PC-3 (cell line): ENCODE data around the gene COG3. TPM values are rescaled to one million over a fixed set of nuclear protein-coding genes. Genes with fewer than 3 reads are reported as not detected.

Source experiments
- ATAC-seq: fragments of 200-7000 bp; cut with Tn5 transposase; 2 replicates; pipeline ENCODE4 v1.9.1; 2020; ENCODE audit warnings: mild to moderate bottlenecking, moderate library complexity
- BruUV-seq: library from RNA; stranded (reverse); fragments of 400-500 nt; replicated peaks from 2 replicates; lab custom pipeline; 2021; lab: Mats Ljungman, UMichigan
- CTCF ChIA-PET: fragments of 300-600 bp; sonication (Branson Sonifier 250); formaldehyde crosslinking; loops from one replicate; lab custom pipeline; 2022; ENCODE audit warnings: antibody characterized with exemption; lab: Charles Lee
- POLR2A ChIA-PET: fragments of 300-600 bp; sonication (Branson Sonifier 250); formaldehyde crosslinking; loops from one replicate; lab custom pipeline; 2022; ENCODE audit warnings: antibody characterized with exemption; ENCODE audit not compliant: unreplicated experiment; lab: Charles Lee
- DNase-seq: peaks from one replicate; pipeline ENCODE4 v3.0.0-alpha.2; 2015
- H2AFZ ChIP-seq: fragments of 300-600 bp; sonication (generic); 2 replicates; pipeline ENCODE4 v1.6.0; 2016; ENCODE audit warnings: antibody characterized with exemption, low read length
- H3F3A ChIP-seq: fragments of 300-600 bp; sonication (generic); one replicate; pipeline ENCODE4 v1.6.0; 2017; ENCODE audit warnings: antibody characterized with exemption, low read length, control low read depth, mild to moderate bottlenecking; ENCODE audit not compliant: unreplicated experiment
- H3K27ac ChIP-seq: fragments of 300-600 bp; sonication (generic); 2 replicates; pipeline ENCODE4 v1.5.1; 2016; ENCODE audit warnings: mild to moderate bottlenecking, low read length
- H3K27me3 ChIP-seq: fragments of 300-600 bp; sonication (generic); 2 replicates; pipeline ENCODE4 v1.6.1; 2016; ENCODE audit warnings: low read length, mixed read lengths
- H3K36me3 ChIP-seq: fragments of 300-600 bp; sonication (generic); 2 replicates; pipeline ENCODE4 v1.6.1; 2016; ENCODE audit warnings: low read depth, mixed run types, low read length, mixed read lengths
- H3K4me1 ChIP-seq: fragments of 300-600 bp; sonication (generic); 2 replicates; pipeline ENCODE4 v1.5.1; 2016; ENCODE audit warnings: low read length; ENCODE audit not compliant: insufficient read depth
- H3K4me2 ChIP-seq: fragments of 300-600 bp; sonication (generic); 2 replicates; pipeline ENCODE4 v1.6.0; 2016; ENCODE audit warnings: low read length
- H3K4me3 ChIP-seq: fragments of 300-600 bp; sonication (generic); 2 replicates; pipeline ENCODE4 v1.5.1; 2016; ENCODE audit warnings: mild to moderate bottlenecking, low read length, mixed read lengths
- H3K79me2 ChIP-seq: fragments of 300-600 bp; sonication (generic); 2 replicates; pipeline ENCODE4 v1.6.1; 2017; ENCODE audit warnings: low read length, mixed read lengths
- H3K9ac ChIP-seq: fragments of 300-600 bp; sonication (generic); 2 replicates; pipeline ENCODE4 v1.6.0; 2016; ENCODE audit warnings: mild to moderate bottlenecking, low read length
- H3K9me2 ChIP-seq: fragments of 300-600 bp; sonication (generic); replicated peaks from 2 replicates; pipeline ENCODE4 v1.6.1; 2016; ENCODE audit warnings: mixed run types, low read length, mixed read lengths
- H3K9me3 ChIP-seq: fragments of 300-600 bp; sonication (generic); 2 replicates; pipeline ENCODE4 v1.6.1; 2016; ENCODE audit warnings: low read length, mixed read lengths
- H4K20me1 ChIP-seq: fragments of 300-600 bp; sonication (generic); 2 replicates; pipeline ENCODE4 v1.6.1; 2016; ENCODE audit warnings: low read length, mixed read lengths
- CTCF ChIP-seq: fragments of 300-600 bp; sonication (generic); conservative IDR thresholded peaks from 2 replicates; pipeline ENCODE4 v1.5.1; 2017; ENCODE audit warnings: antibody characterized with exemption, low read depth, mild to moderate bottlenecking, low read length
- EZH2 ChIP-seq: fragments of 300-600 bp; sonication (generic); IDR thresholded peaks from one replicate; pipeline ENCODE4 v1.6.1; 2017; ENCODE audit warnings: antibody characterized with exemption, mild to moderate bottlenecking, low read length; ENCODE audit not compliant: unreplicated experiment
- EZH2phosphoT487 ChIP-seq: fragments of 300-600 bp; sonication (generic); IDR thresholded peaks from 2 replicates; pipeline ENCODE4 v1.6.1; 2018; ENCODE audit warnings: mild to moderate bottlenecking, antibody characterized with exemption, low read length, borderline replicate concordance
- intact Hi-C: fragments of 100-400 bp; cut with micrococcal nuclease; formaldehyde crosslinking; loops from 2 replicates; pipeline ENCODE4 v1.9.0; 2023
- total RNA-seq: library from RNA; depleted of rRNA; stranded (reverse); fragments of >200 nt; gene quantifications from 2 replicates; pipeline ENCODE4 v1.2.3, GENCODE V29; 2014

Gene COG3
- total RNA-seq, 1 experiment from 2014 or later = 28.8 TPM

GRCh38 chr13:45522571-45522970 is 57.8 kb downstream of the COG3 start:
- no peak overlapping the region for H3K27ac ChIP-seq
- no TSS peak for BruUV-seq
- H3F3A ChIP-seq = no peaks in the 10 kb centered on the region
- ATAC-seq = no peak
- intact Hi-C loops = no loop called here
- peaks cover 56% of the 10 kb centered on the region for H3K4me1 ChIP-seq
- no peak overlapping the region for H3K9ac ChIP-seq
- H3K79me2 ChIP-seq = no peaks in the 10 kb centered on the region
- ChIA-PET CTCF (no interaction called here), POLR2A (interaction anchor here (0.5 kb wide), 1 partner anchor 220 kb away, joined by 24 read pairs; no protein-coding TSS in a partner anchor)
- H3K27me3 ChIP-seq = no peaks in the 10 kb centered on the region
- no peak overlapping the region for H2AFZ ChIP-seq
- H3K36me3 ChIP-seq = peaks cover 40% of the 10 kb centered on the region
- no peaks in the 10 kb centered on the region for H3K9me3 ChIP-seq
- no peaks in the 10 kb centered on the region for H3K9me2 ChIP-seq
- no peaks in the 10 kb centered on the region for H4K20me1 ChIP-seq
- no peak for DNase-seq
- TF ChIP-seq EZH2phosphoT487 = no peak
- H3K4me2 ChIP-seq = no peak overlapping the region; the same call in 1 of the 2 replicates
- no peak overlapping the region for H3K4me3 ChIP-seq

GRCh38 chr13:45527699-45528462 is 63.1 kb downstream of the COG3 start:
- TF ChIP-seq EZH2 (no peak), EZH2phosphoT487 (no peak), CTCF (no peak)
- Histone ChIP-seq H3K27ac (peak overlapping the region; percentile 95), H3K27me3 (no peaks in the 10 kb centered on the region), H3K4me1 (peaks cover 45% of the 10 kb centered on the region), H4K20me1 (no peaks in the 10 kb centered on the region), H3K9me3 (no peaks in the 10 kb centered on the region), H3K36me3 (peaks cover 25% of the 10 kb centered on the region), H2AFZ (peak overlapping the region; percentile 60), H3K9ac (peak overlapping the region; percentile 60), H3K4me3 (no peak overlapping the region; the same call in 1 of the 2 replicates), H3F3A (peaks cover 4% of the 10 kb centered on the region), H3K4me2 (peak overlapping the region; percentile 76), H3K9me2 (no peaks in the 10 kb centered on the region), H3K79me2 (no peaks in the 10 kb centered on the region)
- ChIA-PET POLR2A (no interaction called here), CTCF (no interaction called here)
- DNase-seq (peak; percentile 84), ATAC-seq (peak; percentile 75)
- no TSS peak for BruUV-seq
- intact Hi-C loops = no loop called here

- Histone ChIP-seq H2AFZ (no peak overlapping the region), H4K20me1 (no peaks in the 10 kb centered on the region), H3K79me2 (no peaks in the 10 kb centered on the region), H3K27me3 (no peaks in the 10 kb centered on the region), H3K9ac (peak overlapping the region; percentile 13), H3K4me3 (no peak overlapping the region), H3K27ac (peak overlapping the region; percentile 95), H3K4me2 (peak overlapping the region; percentile 76), H3F3A (peaks cover 4% of the 10 kb centered on the region), H3K36me3 (peaks cover 17% of the 10 kb centered on the region), H3K9me2 (no peaks in the 10 kb centered on the region), H3K9me3 (no peaks in the 10 kb centered on the region), H3K4me1 (peaks cover 44% of the 10 kb centered on the region)
- intact Hi-C loops = no loop called here
- ATAC-seq (peak; percentile 64), DNase-seq (peak; percentile 39)
- BruUV-seq = no TSS peak
- ChIA-PET CTCF (no interaction called here), POLR2A (no interaction called here)
- TF ChIP-seq EZH2 (no peak), EZH2phosphoT487 (no peak), CTCF (no peak)
Measured at GRCh38 chr13:45529758-45530157, 65.0 kb downstream of the COG3 start.
